K562 (cell line): ENCODE results near the gene COL4A5. TPM values are rescaled to one million over a fixed set of nuclear protein-coding genes. Genes with fewer than 3 reads are reported as not detected.

Experiments
- ATAC-seq: fragments of 200-7000 bp; cut with Tn5 transposase; 3 replicates; pipeline ENCODE4 v1.9.1; 2020; ENCODE audit warnings: moderate library complexity
- BruUV-seq: library from RNA; stranded (reverse); fragments of 400-500 nt; replicated peaks from 2 replicates; lab custom pipeline; 2021; lab: Mats Ljungman, UMichigan
- CTCF ChIA-PET: fragments of 300-600 bp; formaldehyde crosslinking; extraction: SDS; loops from one replicate; lab custom pipeline; 2021; ENCODE audit warnings: low intra/inter-chr PET ratio; lab: Yijun Ruan, JAX
- POLR2A ChIA-PET: fragments of 300-600, 350-650 bp; sonication (Branson Sonifier 250); formaldehyde crosslinking; extraction: SDS; loops from one replicate; lab custom pipeline; 2021; ENCODE audit warnings: antibody characterized with exemption, inconsistent platforms; lab: Yijun Ruan, JAX
- DNase-seq, 4 experiments: peaks; one replicate each; pipeline versions ENCODE4 v3.0.0 to v3.0.0-alpha.2; 2011 to 2018; ENCODE audit warnings: low spot score in 3 of 4, mixed read lengths in 3 of 4; ENCODE audit errors: extremely low read depth in 1 of 4
- FAIRE-seq: peaks from 2 replicates; lab custom pipeline; 2011; peaks lifted over from hg19 to GRCh38; lab: Jason Lieb, UNC
- H2AFZ ChIP-seq: 2 replicates; pipeline ENCODE4 v1.6.0; 2011; ENCODE audit warnings: low read depth, low read length, control low read depth, inconsistent platforms
- H3K27ac ChIP-seq: fragments of 200-600 bp; 3 replicates; pipeline ENCODE4 v1.8.0; 2011; ENCODE audit warnings: low read depth, mild to moderate bottlenecking, control low read depth, inconsistent platforms, low read length, moderate library complexity, mixed read lengths; ENCODE audit errors: extremely low read depth
- H3K27me3 ChIP-seq, 2 experiments: fragments of 300-600 bp in 1 of 2; 2 replicates in 1 of 2; 3 replicates in 1 of 2; pipeline versions ENCODE4 v1.6.0 to v1.8.0; 2011; ENCODE audit warnings: inconsistent platforms in 2 of 2, low read length in 2 of 2, mild to moderate bottlenecking in 1 of 2, mixed read lengths in 1 of 2, moderate library complexity in 1 of 2; ENCODE audit not compliant: control insufficient read depth in 2 of 2, insufficient read depth in 2 of 2
- H3K36me3 ChIP-seq: fragments of 300-600 bp; 3 replicates; pipeline ENCODE4 v1.8.0; 2011; ENCODE audit warnings: mild to moderate bottlenecking, low read length, inconsistent platforms; ENCODE audit not compliant: control insufficient read depth, insufficient read depth
- H3K4me1 ChIP-seq, 2 experiments: fragments of 200-600 bp in 1 of 2; replicated peaks in 1 of 2; 2 replicates in 1 of 2; 3 replicates in 1 of 2; pipeline versions ENCODE4 v1.5.1 to v1.8.0; 2011; ENCODE audit warnings: inconsistent platforms in 2 of 2, low read length in 2 of 2, mild to moderate bottlenecking in 1 of 2, mixed read lengths in 1 of 2, moderate library complexity in 1 of 2; ENCODE audit not compliant: control insufficient read depth in 2 of 2, insufficient read depth in 2 of 2
- H3K4me2 ChIP-seq: 2 replicates; pipeline ENCODE4 v1.6.1; 2011; ENCODE audit warnings: low read length, control low read depth, inconsistent platforms, mixed read lengths; ENCODE audit not compliant: insufficient read depth
- H3K4me3 ChIP-seq: fragments of 200-600 bp; sonication (generic), shearing (Covaris generic); 2 replicates; pipeline ENCODE4 v1.5.1; 2016; ENCODE audit warnings: control low read depth, inconsistent platforms
- H3K79me2 ChIP-seq: fragments of 200-600 bp; 3 replicates; pipeline ENCODE4 v1.8.0; 2011; ENCODE audit warnings: low read length, inconsistent platforms; ENCODE audit not compliant: control insufficient read depth, insufficient read depth
- H3K9ac ChIP-seq, 2 experiments: 2 replicates each; pipeline versions ENCODE4 v1.6.0 to v1.6.1; 2011; ENCODE audit warnings: low read depth in 2 of 2, low read length in 2 of 2, control low read depth in 1 of 2, inconsistent platforms in 1 of 2, mild to moderate bottlenecking in 1 of 2, mixed read lengths in 1 of 2; ENCODE audit not compliant: insufficient read depth in 1 of 2
- H3K9me1 ChIP-seq: one replicate; pipeline ENCODE4 v1.6.0; 2011; ENCODE audit warnings: inconsistent platforms, mild to moderate bottlenecking, low read length, moderate library complexity; ENCODE audit not compliant: control insufficient read depth, insufficient read depth
- H3K9me3 ChIP-seq: replicated peaks from 2 replicates; pipeline ENCODE4 v1.5.1; 2011; ENCODE audit warnings: low read depth, low read length, inconsistent platforms; ENCODE audit not compliant: control insufficient read depth, insufficient read depth
- H4K20me1 ChIP-seq: replicated peaks from 2 replicates; pipeline ENCODE4 v1.6.1; 2011; ENCODE audit warnings: low read length, inconsistent platforms, mixed read lengths; ENCODE audit not compliant: control insufficient read depth, insufficient read depth
- ESRRB ChIP-seq: fragments of 250-450 bp; sonication (Bioruptor Pico); IDR thresholded peaks from 2 replicates; pipeline ENCODE4 v1.5.0; 2020; ENCODE audit warnings: mild to moderate bottlenecking, moderate library complexity, borderline replicate concordance
- TAF15 ChIP-seq: fragments of 200-400 bp; formaldehyde crosslinking; IDR thresholded peaks from 2 replicates; pipeline ENCODE4 v1.6.1; 2017; ENCODE audit warnings: mild to moderate bottlenecking, low read depth, low read length, moderate library complexity
- ZNF354B ChIP-seq: fragments of 250-450 bp; sonication (Bioruptor Pico); IDR thresholded peaks from 2 replicates; pipeline ENCODE4 v1.4.0; 2020
- ZNF77 ChIP-seq: fragments of 250-450 bp; sonication (Bioruptor Pico); IDR thresholded peaks from 2 replicates; pipeline ENCODE4 v1.5.0; 2020
- WGBS: fragments of 100-300 bp; shearing (Covaris generic); methylation state at CpG from one replicate; pipeline ENCODE4 v1.1.6; 2016; ENCODE audit warnings: low coverage, mixed read lengths; ENCODE audit not compliant: insufficient coverage; ENCODE audit errors: missing lambda C conversion rate; 5-methylcytosine and 5-hydroxymethylcytosine counted together
- in situ Hi-C: fragments of 300-500 bp; cut with MboI; formaldehyde crosslinking; loops from 4 replicates; pipeline ENCODE4 v1.15.0; 2018; ENCODE audit warnings: inconsistent platforms, mixed read lengths
- intact Hi-C: fragments of 100-400 bp; cut with micrococcal nuclease; formaldehyde crosslinking; loops from 2 replicates; pipeline ENCODE4 v1.14.2; 2022
- polyA plus RNA-seq, 8 experiments: library from polyadenylated mRNA; depleted of rRNA in 4 of 8; stranded (reverse) in 5 of 8; unstranded in 3 of 8; fragments of >200 nt; fragmentation: Nextera tagmentation in 2 of 8; fragmentation: Illumina TruSeq in 1 of 8; extraction: Ambion mirVana in 2 of 8; extraction: Trizol in 1 of 8; gene quantifications; 2 replicates each; pipeline versions ENCODE4 v1.2.1 to v1.2.3, GENCODE V29; 2011 to 2014; ENCODE audit warnings: inconsistent platforms in 1 of 8, missing spikeins in 1 of 8
- total RNA-seq, 7 experiments: library from RNA; depleted of rRNA in 6 of 7; stranded (reverse); fragments of >200 nt in 6 of 7; fragmentation: Illumina TruSeq in 2 of 7; extraction: Trizol in 2 of 7; gene quantifications; 2 replicates each; pipeline versions ENCODE4 v1.2.1 to v1.2.3, GENCODE V29; 2011 to 2021; ENCODE audit warnings: low replicate concordance in 1 of 7
- TF ChIP-seq, protein P1 (sequence below), 3 experiments: fragments of 200-800 bp in 1 of 3; sonication (Bioruptor generic) in 1 of 3; sonication (generic) in 1 of 3; formaldehyde crosslinking in 1 of 3; IDR thresholded peaks; 2 replicates each; pipeline versions ENCODE4 v1.6.1 to v1.8.0; 2016 to 2022; ENCODE audit warnings: mild to moderate bottlenecking in 2 of 3, missing compliant biosample characterization in 2 of 3, missing genetic modification characterization in 2 of 3, missing genetic modification reagents in 1 of 3
- TF ChIP-seq, protein P2 (sequence below): sonication (generic); formaldehyde crosslinking; IDR thresholded peaks from 2 replicates; pipeline ENCODE4 v1.8.0; 2023; ENCODE audit warnings: mild to moderate bottlenecking, missing genetic modification reagents

Gene COL4A5
- total and polyA plus RNA-seq, 9 of the 15 experiments (the other 6 are each of a cell fraction or from before 2014, with no cell fraction given) = 0.66 to 2.5 (median 1.8) TPM

DNA sequence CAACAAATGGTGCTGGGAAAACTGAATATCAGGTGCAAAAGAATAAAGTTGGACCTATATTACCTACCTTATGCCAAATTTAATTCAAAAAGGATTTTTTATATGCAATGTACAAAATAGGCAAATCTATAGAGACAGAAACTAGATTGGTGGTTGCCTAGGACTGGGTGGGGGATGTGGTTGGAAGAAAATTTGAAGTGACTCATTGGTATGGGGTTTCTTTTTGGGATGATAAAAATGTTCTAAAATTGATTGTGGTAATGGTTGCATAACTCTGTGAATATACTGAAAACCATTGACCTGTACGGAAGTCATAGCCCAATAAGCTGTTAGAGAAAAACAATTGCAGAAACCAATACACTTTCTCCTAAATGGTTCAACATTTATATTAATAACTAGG lies 72.1 kb downstream of the COL4A5 start:
- BruUV-seq = no TSS peak
- H3K9me3 ChIP-seq = no peaks in the 10 kb centered on the region
- TF ChIP-seq ESRRB (CRISPR knock-in tag) (no peak), ZNF77 (CRISPR knock-in tag) (no peak), TAF15 (no peak), ZNF354B (CRISPR knock-in tag) (no peak)
- TF ChIP-seq, protein P1, sequence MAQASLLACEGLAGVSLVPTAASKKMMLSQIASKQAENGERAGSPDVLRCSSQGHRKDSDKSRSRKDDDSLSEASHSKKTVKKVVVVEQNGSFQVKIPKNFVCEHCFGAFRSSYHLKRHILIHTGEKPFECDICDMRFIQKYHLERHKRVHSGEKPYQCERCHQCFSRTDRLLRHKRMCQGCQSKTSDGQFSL (CRISPR knock-in tag; IDR thresholded peaks at IDR 0.05) = no peak
- TF ChIP-seq, protein P1 (tag; IDR thresholded peaks at IDR 0.05) = no peak
- TF ChIP-seq, protein P2, sequence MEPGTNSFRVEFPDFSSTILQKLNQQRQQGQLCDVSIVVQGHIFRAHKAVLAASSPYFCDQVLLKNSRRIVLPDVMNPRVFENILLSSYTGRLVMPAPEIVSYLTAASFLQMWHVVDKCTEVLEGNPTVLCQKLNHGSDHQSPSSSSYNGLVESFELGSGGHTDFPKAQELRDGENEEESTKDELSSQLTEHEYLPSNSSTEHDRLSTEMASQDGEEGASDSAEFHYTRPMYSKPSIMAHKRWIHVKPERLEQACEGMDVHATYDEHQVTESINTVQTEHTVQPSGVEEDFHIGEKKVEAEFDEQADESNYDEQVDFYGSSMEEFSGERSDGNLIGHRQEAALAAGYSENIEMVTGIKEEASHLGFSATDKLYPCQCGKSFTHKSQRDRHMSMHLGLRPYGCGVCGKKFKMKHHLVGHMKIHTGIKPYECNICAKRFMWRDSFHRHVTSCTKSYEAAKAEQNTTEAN = no peak
- H3K9me1 ChIP-seq = no peaks in the 10 kb centered on the region
- H3K79me2 ChIP-seq = no peaks in the 10 kb centered on the region
- no peak overlapping the region for H3K9ac ChIP-seq
- in situ Hi-C loops = no loop called here
- H3K4me2 ChIP-seq = no peak overlapping the region
- CTCF ChIA-PET = no interaction called here
- intact Hi-C loops = no loop called here
- H3K27me3 ChIP-seq = no peaks in the 10 kb centered on the region
- no peaks in the 10 kb centered on the region for H4K20me1 ChIP-seq
- WGBS = 0% methylated on average over 1 of the region's 1 CpG
- H3K36me3 ChIP-seq = no peaks in the 10 kb centered on the region
- FAIRE-seq (no peak), ATAC-seq (no peak), DNase-seq (no peak)
- no peak overlapping the region for H2AFZ ChIP-seq
- POLR2A ChIA-PET = no interaction called here
- no peak overlapping the region for H3K27ac ChIP-seq
- no peaks in the 10 kb centered on the region for H3K4me1 ChIP-seq
- H3K4me3 ChIP-seq = no peak overlapping the region
